Measurements from ENCODE around the gene OOSP2.
"Not testable (repeated sequence)": the region's sequence is repeated elsewhere in the genome, so short reads cannot be mapped to it uniquely, and the experiment has no call there.

Gene OOSP2, protein sequence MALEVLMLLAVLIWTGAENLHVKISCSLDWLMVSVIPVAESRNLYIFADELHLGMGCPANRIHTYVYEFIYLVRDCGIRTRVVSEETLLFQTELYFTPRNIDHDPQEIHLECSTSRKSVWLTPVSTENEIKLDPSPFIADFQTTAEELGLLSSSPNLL

GRCh38 chr11:60040109-60040508 is at the start of gene OOSP2:
Gene OOSP2 (plus strand): TSS chr11:60040409. CDS start chr11:60040460, 51 bp downstream.
- Histone ChIP-seq H3K9me3 (ENCODE audit: control insufficient read depth, low read depth, low read length) (no peaks in the 10 kb centered on the region), H3K9ac (ENCODE audit: low read length) (no peak within 1 kb of the TSS), H3K27me3 (ENCODE audit: control insufficient read depth, insufficient read depth, low read length) (no peaks in the 10 kb centered on the region), H3K4me1 (ENCODE audit: control insufficient read depth, low read depth, low read length) (no peaks in the 10 kb centered on the region), H3K4me3 (ENCODE audit: low read length) (no peak within 1 kb of the TSS), H3K27ac (ENCODE audit: low read length) (no peak within 1 kb of the TSS), H3K36me3 (ENCODE audit: control insufficient read depth, low read depth, low read length) (no peaks in the 10 kb centered on the region)

GRCh38 chr11:59990421-59990820 is 49.8 kb upstream of the OOSP2 start:
- Histone ChIP-seq H3K4me3 (ENCODE audit: low read length) (no peak overlapping the region), H3K27ac (ENCODE audit: low read length) (no peak overlapping the region), H3K9me3 (ENCODE audit: control insufficient read depth, low read depth, low read length) (peaks cover 5% of the 10 kb centered on the region), H3K27me3 (ENCODE audit: control insufficient read depth, insufficient read depth, low read length) (no peaks in the 10 kb centered on the region), H3K4me1 (ENCODE audit: control insufficient read depth, low read depth, low read length) (no peaks in the 10 kb centered on the region), H3K36me3 (ENCODE audit: control insufficient read depth, low read depth, low read length) (no peaks in the 10 kb centered on the region), H3K9ac (ENCODE audit: low read length) (no peak overlapping the region)

- Histone ChIP-seq H3K9me3 (ENCODE audit: control insufficient read depth, low read depth, low read length) (peaks cover 5% of the 10 kb centered on the region), H3K27ac (ENCODE audit: low read length) (no peak overlapping the region), H3K27me3 (ENCODE audit: control insufficient read depth, insufficient read depth, low read length) (no peaks in the 10 kb centered on the region), H3K36me3 (ENCODE audit: control insufficient read depth, low read depth, low read length) (no peaks in the 10 kb centered on the region), H3K9ac (ENCODE audit: low read length) (no peak overlapping the region), H3K4me3 (ENCODE audit: low read length) (no peak overlapping the region), H3K4me1 (ENCODE audit: control insufficient read depth, low read depth, low read length) (no peaks in the 10 kb centered on the region)
Observed at GRCh38 chr11:59992425-59992824, 47.8 kb upstream of the OOSP2 start.

- Histone ChIP-seq H3K9ac (ENCODE audit: low read length) (no peak overlapping the region), H3K36me3 (ENCODE audit: control insufficient read depth, low read depth, low read length) (no peaks in the 10 kb centered on the region), H3K27ac (ENCODE audit: low read length) (no peak overlapping the region), H3K4me1 (ENCODE audit: control insufficient read depth, low read depth, low read length) (no peaks in the 10 kb centered on the region), H3K27me3 (ENCODE audit: control insufficient read depth, insufficient read depth, low read length) (no peaks in the 10 kb centered on the region), H3K9me3 (ENCODE audit: control insufficient read depth, low read depth, low read length) (no peaks in the 10 kb centered on the region), H3K4me3 (ENCODE audit: low read length) (no peak overlapping the region)
Observed at GRCh38 chr11:59997800-59998199, 42.4 kb upstream of the OOSP2 start.

- H3K27ac ChIP-seq (ENCODE audit: low read length): no peak overlapping the region
- H3K4me1 ChIP-seq (ENCODE audit: control insufficient read depth, low read depth, low read length): no peaks in the 10 kb centered on the region
- H3K4me3 ChIP-seq (ENCODE audit: low read length): no peak overlapping the region
- no peaks in the 10 kb centered on the region for H3K9me3 ChIP-seq (ENCODE audit: control insufficient read depth, low read depth, low read length)
- H3K36me3 ChIP-seq (ENCODE audit: control insufficient read depth, low read depth, low read length): no peaks in the 10 kb centered on the region
- no peaks in the 10 kb centered on the region for H3K27me3 ChIP-seq (ENCODE audit: control insufficient read depth, insufficient read depth, low read length)
- H3K9ac ChIP-seq (ENCODE audit: low read length): no peak overlapping the region
Observed at GRCh38 chr11:59999691-60000090, 40.5 kb upstream of the OOSP2 start.

GRCh38 chr11:60003729-60004128 is 36.5 kb upstream of the OOSP2 start:
- no peak overlapping the region for H3K4me3 ChIP-seq (ENCODE audit: low read length)
- H3K27me3 ChIP-seq (ENCODE audit: control insufficient read depth, insufficient read depth, low read length): no peaks in the 10 kb centered on the region
- H3K4me1 ChIP-seq (ENCODE audit: control insufficient read depth, low read depth, low read length): no peaks in the 10 kb centered on the region
- H3K27ac ChIP-seq (ENCODE audit: low read length): no peak overlapping the region
- no peaks in the 10 kb centered on the region for H3K36me3 ChIP-seq (ENCODE audit: control insufficient read depth, low read depth, low read length)
- no peak overlapping the region for H3K9ac ChIP-seq (ENCODE audit: low read length)
- H3K9me3 ChIP-seq (ENCODE audit: control insufficient read depth, low read depth, low read length): no peaks in the 10 kb centered on the region

DNA sequence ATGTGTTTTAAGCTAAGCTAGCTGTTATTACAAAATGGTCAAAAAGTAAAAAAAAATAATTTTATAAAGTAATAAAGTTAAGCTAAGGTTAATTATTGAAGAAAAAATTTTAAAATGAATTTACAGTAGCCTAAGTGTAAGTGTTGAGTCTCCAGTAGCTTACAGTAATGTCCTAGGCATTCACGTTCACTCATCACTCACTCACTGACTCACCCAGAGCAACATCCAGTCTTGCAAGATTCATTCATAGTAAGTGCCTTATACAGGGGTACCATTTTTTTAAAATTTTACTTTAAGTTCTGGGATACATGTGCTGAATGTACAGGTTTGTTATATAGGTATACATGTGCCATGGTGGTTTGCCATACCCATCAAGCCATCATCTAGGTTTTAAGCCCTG is 34.8 kb upstream of the OOSP2 start:
- Histone ChIP-seq H3K27ac (ENCODE audit: low read length) (no peak overlapping the region), H3K27me3 (ENCODE audit: control insufficient read depth, insufficient read depth, low read length) (no peaks in the 10 kb centered on the region), H3K9ac (ENCODE audit: low read length) (no peak overlapping the region), H3K36me3 (ENCODE audit: control insufficient read depth, low read depth, low read length) (no peaks in the 10 kb centered on the region), H3K4me3 (ENCODE audit: low read length) (no peak overlapping the region), H3K9me3 (ENCODE audit: control insufficient read depth, low read depth, low read length) (no peaks in the 10 kb centered on the region), H3K4me1 (ENCODE audit: control insufficient read depth, low read depth, low read length) (no peaks in the 10 kb centered on the region)

DNA sequence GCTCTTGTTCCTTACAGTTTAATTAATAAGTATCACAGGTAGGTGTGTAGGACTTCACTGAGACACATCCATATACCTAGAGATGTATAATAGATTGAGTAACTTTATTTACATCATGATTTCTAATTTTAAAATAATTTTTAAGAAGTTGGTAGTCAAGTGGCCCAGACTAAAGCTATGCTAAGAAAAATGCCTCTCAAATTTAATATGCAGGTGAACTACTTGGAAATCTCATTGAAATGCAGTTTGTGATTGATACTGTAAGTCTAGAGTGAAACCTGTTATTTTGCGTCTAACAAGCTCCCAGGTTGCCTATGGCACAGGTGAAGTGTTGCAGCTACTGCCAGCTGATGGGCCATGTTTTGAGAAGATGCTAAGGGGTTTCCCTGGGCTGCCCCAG is 23.3 kb upstream of the OOSP2 start, which contains the start of gene OOSP4B:
OOSP4B (plus strand) TSS at position 301 of the 400 bp plus-strand sequence.
- H3K9ac ChIP-seq (ENCODE audit: low read length): no peak within 1 kb of the TSS
- no peak within 1 kb of the TSS for H3K4me3 ChIP-seq (ENCODE audit: low read length)
- no peaks in the 10 kb centered on the region for H3K27me3 ChIP-seq (ENCODE audit: control insufficient read depth, insufficient read depth, low read length)
- no peak within 1 kb of the TSS for H3K27ac ChIP-seq (ENCODE audit: low read length)
- H3K9me3 ChIP-seq (ENCODE audit: control insufficient read depth, low read depth, low read length): no peaks in the 10 kb centered on the region
- no peaks in the 10 kb centered on the region for H3K36me3 ChIP-seq (ENCODE audit: control insufficient read depth, low read depth, low read length)
- peaks cover 15% of the 10 kb centered on the region for H3K4me1 ChIP-seq (ENCODE audit: control insufficient read depth, low read depth, low read length)

- Histone ChIP-seq H3K9me3 (ENCODE audit: control insufficient read depth, low read depth, low read length) (no peaks in the 10 kb centered on the region), H3K4me3 (ENCODE audit: low read length) (no peak overlapping the region), H3K9ac (ENCODE audit: low read length) (no peak overlapping the region), H3K4me1 (ENCODE audit: control insufficient read depth, low read depth, low read length) (peaks cover 15% of the 10 kb centered on the region), H3K27me3 (ENCODE audit: control insufficient read depth, insufficient read depth, low read length) (no peaks in the 10 kb centered on the region), H3K36me3 (ENCODE audit: control insufficient read depth, low read depth, low read length) (no peaks in the 10 kb centered on the region), H3K27ac (ENCODE audit: low read length) (no peak overlapping the region)
Observed at GRCh38 chr11:60018058-60018457, 22.2 kb upstream of the OOSP2 start.

DNA sequence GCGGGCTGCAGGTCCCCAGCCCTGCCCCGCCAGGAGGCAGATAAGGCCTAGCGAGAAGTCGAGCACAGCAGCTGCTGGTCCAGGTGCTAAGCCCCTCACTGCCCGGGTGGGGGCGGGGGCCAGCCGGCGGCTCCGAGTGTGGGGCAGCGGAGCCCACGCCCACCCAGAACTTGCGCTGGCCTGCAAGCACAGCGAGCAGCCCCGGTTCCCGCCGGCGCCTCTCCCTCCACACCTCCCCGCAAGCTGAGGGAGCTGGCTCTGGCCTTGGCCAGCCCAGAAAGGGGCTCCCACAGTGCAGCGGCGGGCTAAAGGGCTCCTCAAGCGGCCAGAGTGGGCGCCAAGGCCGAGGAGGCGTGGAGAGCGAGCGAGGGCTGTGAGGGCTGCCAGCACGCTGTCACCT is 19.8 kb upstream of the OOSP2 start:
- not testable (repeated sequence) for H3K36me3 ChIP-seq (ENCODE audit: control insufficient read depth, low read depth, low read length); H3K27me3 ChIP-seq (ENCODE audit: control insufficient read depth, insufficient read depth, low read length); H3K9ac ChIP-seq (ENCODE audit: low read length); H3K27ac ChIP-seq (ENCODE audit: low read length); H3K9me3 ChIP-seq (ENCODE audit: control insufficient read depth, low read depth, low read length); H3K4me3 ChIP-seq (ENCODE audit: low read length)
- peaks cover 15% of the 10 kb centered on the region for H3K4me1 ChIP-seq (ENCODE audit: control insufficient read depth, low read depth, low read length)

DNA sequence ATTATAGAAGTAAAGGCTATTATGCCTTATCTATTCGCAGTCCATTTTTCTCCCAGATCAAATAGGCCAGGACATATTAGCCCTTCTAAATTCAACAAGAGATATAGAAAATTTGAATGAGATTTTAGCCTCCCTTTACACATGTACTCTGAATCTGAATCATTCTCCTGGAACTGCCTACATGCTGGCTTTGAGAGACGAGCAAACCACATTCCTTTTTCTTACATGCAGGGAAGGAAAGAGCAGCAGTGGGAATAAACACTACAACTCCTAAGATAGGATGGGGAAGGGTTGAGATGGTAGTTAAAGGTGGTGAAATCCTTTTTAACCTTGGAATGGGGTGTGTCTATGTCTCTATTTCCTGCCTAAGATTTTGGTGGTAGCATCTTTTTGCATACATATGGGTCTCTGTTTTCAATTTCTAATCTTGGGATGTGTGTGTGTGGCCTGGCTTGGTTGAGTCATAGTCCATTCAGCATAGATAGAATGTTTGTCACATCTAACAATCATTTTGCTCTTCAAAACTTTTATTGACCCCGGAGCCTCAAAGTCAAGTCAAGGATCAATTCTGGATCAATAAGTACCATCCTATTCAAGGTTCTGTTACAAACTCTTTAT is 11.1 kb upstream of the OOSP2 start:
- Histone ChIP-seq H3K36me3 (ENCODE audit: control insufficient read depth, low read depth, low read length) (no peaks in the 10 kb centered on the region), H3K27ac (ENCODE audit: low read length) (no peak overlapping the region), H3K9ac (ENCODE audit: low read length) (no peak overlapping the region), H3K4me3 (ENCODE audit: low read length) (no peak overlapping the region), H3K9me3 (ENCODE audit: control insufficient read depth, low read depth, low read length) (no peaks in the 10 kb centered on the region), H3K4me1 (ENCODE audit: control insufficient read depth, low read depth, low read length) (no peaks in the 10 kb centered on the region), H3K27me3 (ENCODE audit: control insufficient read depth, insufficient read depth, low read length) (no peaks in the 10 kb centered on the region)

- H3K4me1 ChIP-seq (ENCODE audit: control insufficient read depth, low read depth, low read length); H3K27ac ChIP-seq (ENCODE audit: low read length); H3K36me3 ChIP-seq (ENCODE audit: control insufficient read depth, low read depth, low read length); H3K27me3 ChIP-seq (ENCODE audit: control insufficient read depth, insufficient read depth, low read length); H3K4me3 ChIP-seq (ENCODE audit: low read length); H3K9me3 ChIP-seq (ENCODE audit: control insufficient read depth, low read depth, low read length); H3K9ac ChIP-seq (ENCODE audit: low read length): not testable (repeated sequence)
Observed at GRCh38 chr11:60050422-60050821, 10.2 kb downstream of the OOSP2 start.
